GM12878 (cell line): Measurements from ENCODE around the gene KRT82.

Experiments used
- CEBPB ChIP-seq, 2 experiments: fragments of 150-350 bp in 1 of 2; IDR thresholded peaks; 2 replicates each; pipeline ENCODE4 v1.6.1; 2012 to 2014; ENCODE audit warnings: low read depth in 2 of 2, low read length in 2 of 2, borderline replicate concordance in 1 of 2, inconsistent platforms in 1 of 2
- CREM ChIP-seq: IDR thresholded peaks from 2 replicates; pipeline ENCODE4 v1.6.1; 2014; ENCODE audit warnings: antibody characterized with exemption, low read depth
- EP300 ChIP-seq, 2 experiments: fragments of 150-350 bp in 1 of 2; IDR thresholded peaks; 2 replicates each; pipeline ENCODE4 v1.6.1; 2011 to 2012; ENCODE audit warnings: low read depth in 2 of 2, low read length in 2 of 2, borderline replicate concordance in 1 of 2, improper control_type of control experiment in 1 of 2, inconsistent platforms in 1 of 2; ENCODE audit not compliant: control insufficient read depth in 1 of 2
- EZH2 ChIP-seq: IDR thresholded peaks from 2 replicates; pipeline ENCODE4 v1.6.1; 2012; ENCODE audit warnings: low read depth, mild to moderate bottlenecking, control low read depth, inconsistent platforms, low read length, borderline replicate concordance; ENCODE audit not compliant: control insufficient read depth
- GABPA ChIP-seq: IDR thresholded peaks from 2 replicates; pipeline ENCODE4 v1.6.1; 2014; ENCODE audit warnings: antibody characterized with exemption, low read depth, mild to moderate bottlenecking, inconsistent platforms
- MTA2 ChIP-seq: fragments of 450-650 bp; IDR thresholded peaks from 2 replicates; pipeline ENCODE4 v1.6.1; 2016; ENCODE audit warnings: low read depth, mild to moderate bottlenecking, moderate library complexity
- MXI1 ChIP-seq: fragments of 150-350 bp; IDR thresholded peaks from 2 replicates; pipeline ENCODE4 v1.6.1; 2011; ENCODE audit warnings: low read depth, mild to moderate bottlenecking, inconsistent platforms, low read length, improper control_type of control experiment
- POLR2A ChIP-seq: IDR thresholded peaks from 2 replicates; pipeline ENCODE4 v1.6.1; 2011; ENCODE audit warnings: low read depth, mild to moderate bottlenecking, low read length
- POLR2AphosphoS5 ChIP-seq: IDR thresholded peaks from 2 replicates; pipeline ENCODE4 v1.6.1; 2011; ENCODE audit warnings: mild to moderate bottlenecking, low read length, inconsistent platforms
- SIN3A ChIP-seq: IDR thresholded peaks from 2 replicates; pipeline ENCODE4 v1.6.1; 2012; ENCODE audit warnings: low read depth, low read length, improper control_type of control experiment
- WRNIP1 ChIP-seq: IDR thresholded peaks from 2 replicates; pipeline ENCODE4 v1.6.1; 2011; ENCODE audit warnings: low read depth, low read length, improper control_type of control experiment, borderline replicate concordance
- TF ChIP-seq, protein P1 (sequence below), 3 experiments: IDR thresholded peaks in 2 of 3; conservative IDR thresholded peaks in 1 of 3; 2 replicates each; pipeline ENCODE4 v1.5.1; 2011; ENCODE audit warnings: low read depth in 3 of 3, low read length in 3 of 3, mild to moderate bottlenecking in 3 of 3, control low read depth in 2 of 3, moderate library complexity in 2 of 3, inconsistent platforms in 1 of 3, mixed read lengths in 1 of 3; ENCODE audit not compliant: control insufficient read depth in 2 of 3, insufficient read depth in 1 of 3; ENCODE audit errors: extremely low read depth in 1 of 3
- TF ChIP-seq, protein P2 (sequence below): IDR thresholded peaks from 2 replicates; pipeline ENCODE4 v1.6.1; 2011; ENCODE audit warnings: low read depth, mild to moderate bottlenecking, low read length, moderate library complexity, borderline replicate concordance; ENCODE audit errors: extremely low read depth
- TF ChIP-seq, protein P3 (sequence below): IDR thresholded peaks from 2 replicates; pipeline ENCODE4 v1.6.1; 2012; ENCODE audit warnings: low read depth, low read length, improper control_type of control experiment

DNA sequence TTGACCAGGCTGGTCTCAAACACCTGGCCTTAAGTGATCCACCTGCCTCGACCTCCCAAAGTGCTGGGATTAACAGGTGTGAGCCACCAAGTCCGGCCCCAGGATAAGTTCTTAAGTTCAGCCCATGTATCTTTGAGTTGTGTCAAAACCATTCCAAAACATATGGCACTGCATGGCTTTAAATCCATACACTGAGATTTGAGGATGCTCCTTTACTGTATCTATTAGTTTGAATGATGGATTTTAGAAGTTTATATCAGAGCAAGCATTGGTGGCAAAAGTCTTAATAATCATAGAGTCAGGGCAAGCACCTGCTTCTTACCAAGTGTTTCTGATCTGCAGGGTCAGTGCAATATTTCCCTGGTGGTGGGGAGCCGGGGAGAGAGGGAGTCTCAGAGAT lies 39.7 kb upstream of the KRT82 start:
- TF ChIP-seq, protein P1, sequence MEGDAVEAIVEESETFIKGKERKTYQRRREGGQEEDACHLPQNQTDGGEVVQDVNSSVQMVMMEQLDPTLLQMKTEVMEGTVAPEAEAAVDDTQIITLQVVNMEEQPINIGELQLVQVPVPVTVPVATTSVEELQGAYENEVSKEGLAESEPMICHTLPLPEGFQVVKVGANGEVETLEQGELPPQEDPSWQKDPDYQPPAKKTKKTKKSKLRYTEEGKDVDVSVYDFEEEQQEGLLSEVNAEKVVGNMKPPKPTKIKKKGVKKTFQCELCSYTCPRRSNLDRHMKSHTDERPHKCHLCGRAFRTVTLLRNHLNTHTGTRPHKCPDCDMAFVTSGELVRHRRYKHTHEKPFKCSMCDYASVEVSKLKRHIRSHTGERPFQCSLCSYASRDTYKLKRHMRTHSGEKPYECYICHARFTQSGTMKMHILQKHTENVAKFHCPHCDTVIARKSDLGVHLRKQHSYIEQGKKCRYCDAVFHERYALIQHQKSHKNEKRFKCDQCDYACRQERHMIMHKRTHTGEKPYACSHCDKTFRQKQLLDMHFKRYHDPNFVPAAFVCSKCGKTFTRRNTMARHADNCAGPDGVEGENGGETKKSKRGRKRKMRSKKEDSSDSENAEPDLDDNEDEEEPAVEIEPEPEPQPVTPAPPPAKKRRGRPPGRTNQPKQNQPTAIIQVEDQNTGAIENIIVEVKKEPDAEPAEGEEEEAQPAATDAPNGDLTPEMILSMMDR (IDR thresholded peaks at IDR 0.05 in 2 of 3, conservative IDR thresholded peaks at IDR 0.05 in 1 of 3; ENCODE audit: control insufficient read depth in 2 of 3, extremely low read depth in 1 of 3, insufficient read depth in 1 of 3, low read depth in 3 of 3, low read length in 3 of 3), result no peak
- TF ChIP-seq CREM, result no peak
- no peak for TF ChIP-seq EP300 (IDR thresholded peaks at IDR 0.05; ENCODE audit: borderline replicate concordance in 1 of 2, control insufficient read depth in 1 of 2, low read depth in 2 of 2, low read length in 2 of 2)
- no peak for TF ChIP-seq WRNIP1
- no peak for TF ChIP-seq SIN3A
- TF ChIP-seq MXI1, result no peak
- TF ChIP-seq, protein P2, sequence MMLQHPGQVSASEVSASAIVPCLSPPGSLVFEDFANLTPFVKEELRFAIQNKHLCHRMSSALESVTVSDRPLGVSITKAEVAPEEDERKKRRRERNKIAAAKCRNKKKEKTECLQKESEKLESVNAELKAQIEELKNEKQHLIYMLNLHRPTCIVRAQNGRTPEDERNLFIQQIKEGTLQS, result no peak
- TF ChIP-seq CEBPB (IDR thresholded peaks at IDR 0.05; ENCODE audit: borderline replicate concordance in 1 of 2, low read depth in 2 of 2, low read length in 2 of 2), result no peak
- TF ChIP-seq EZH2, result no peak
- TF ChIP-seq POLR2A, result no peak
- TF ChIP-seq MTA2, result no peak
- no peak for TF ChIP-seq GABPA
- no peak for TF ChIP-seq POLR2AphosphoS5
- TF ChIP-seq, protein P3, sequence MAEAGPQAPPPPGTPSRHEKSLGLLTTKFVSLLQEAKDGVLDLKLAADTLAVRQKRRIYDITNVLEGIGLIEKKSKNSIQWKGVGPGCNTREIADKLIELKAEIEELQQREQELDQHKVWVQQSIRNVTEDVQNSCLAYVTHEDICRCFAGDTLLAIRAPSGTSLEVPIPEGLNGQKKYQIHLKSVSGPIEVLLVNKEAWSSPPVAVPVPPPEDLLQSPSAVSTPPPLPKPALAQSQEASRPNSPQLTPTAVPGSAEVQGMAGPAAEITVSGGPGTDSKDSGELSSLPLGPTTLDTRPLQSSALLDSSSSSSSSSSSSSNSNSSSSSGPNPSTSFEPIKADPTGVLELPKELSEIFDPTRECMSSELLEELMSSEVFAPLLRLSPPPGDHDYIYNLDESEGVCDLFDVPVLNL, result no peak
